Measurements from ENCODE around the gene FLACC1.

DNA sequence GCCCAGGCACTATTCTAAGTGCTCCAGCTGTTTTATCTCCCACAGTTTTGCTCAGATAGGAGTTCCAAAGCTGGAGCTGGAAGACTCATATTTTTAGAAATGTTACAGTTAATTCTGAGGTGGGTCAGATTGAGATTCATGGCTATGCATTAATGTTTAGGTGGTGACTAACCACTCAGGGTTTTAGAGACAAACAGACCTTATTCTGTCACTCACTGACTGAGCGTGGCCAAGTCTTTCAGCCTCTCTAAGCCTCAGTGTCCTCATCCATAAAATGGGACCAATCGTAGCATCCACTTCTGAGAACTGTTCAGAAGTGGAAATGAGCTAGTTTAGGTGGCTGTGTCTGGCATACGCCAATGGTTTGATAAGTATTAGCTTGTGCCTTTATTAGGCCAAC lies 101.1 kb downstream of the FLACC1 start:
- no peak for TF ChIP-seq ZFP3 (CRISPR knock-in tag; IDR thresholded peaks at IDR 0.05)
- no peak for TF ChIP-seq OSR1 (CRISPR knock-in tag; IDR thresholded peaks at IDR 0.05)
- TF ChIP-seq CSRNP3 (CRISPR knock-in tag; IDR thresholded peaks at IDR 0.05): no peak
- no peak for TF ChIP-seq ESRRG (CRISPR knock-in tag; IDR thresholded peaks at IDR 0.05)
- TF ChIP-seq RARB (CRISPR knock-in tag; IDR thresholded peaks at IDR 0.05): no peak
- no peak for TF ChIP-seq PATZ1 (CRISPR knock-in tag; IDR thresholded peaks at IDR 0.05; ENCODE audit: borderline replicate concordance)
- no peak for TF ChIP-seq BACH2 (CRISPR knock-in tag; IDR thresholded peaks at IDR 0.05; ENCODE audit: borderline replicate concordance)
- no peak for TF ChIP-seq ARNTL (CRISPR knock-in tag; IDR thresholded peaks at IDR 0.05; ENCODE audit: borderline replicate concordance, low read depth)
- TF ChIP-seq ZNF70 (CRISPR knock-in tag; IDR thresholded peaks at IDR 0.05): no peak
- TF ChIP-seq POU6F1 (CRISPR knock-in tag; IDR thresholded peaks at IDR 0.05; ENCODE audit: borderline replicate concordance, low read depth): no peak

All from SK-N-SH treated with all-trans-retinoic acid at 6 μM for 48 hours (cell line).